Sciatic nerve (tissue), 2 donors: ENCODE results near the gene TNNT2. TPM values are rescaled to one million over a fixed set of nuclear protein-coding genes. Genes with fewer than 3 reads are reported as not detected.

Experiments used
- ATAC-seq: fragments of 200-7000 bp; cut with Tn5 transposase; one replicate; pipeline ENCODE4 v1.9.1; 2020; ENCODE audit warnings: mild to moderate bottlenecking, moderate library complexity
- DNase-seq: peaks from one replicate; pipeline ENCODE4 v3.0.0-alpha.2; 2020; ENCODE audit warnings: low spot score
- intact Hi-C: fragments of 100-400 bp; cut with DNase I; formaldehyde crosslinking; loops from one replicate; pipeline ENCODE4 v1.14.2; 2022
- total RNA-seq: library from RNA; stranded (reverse); fragmentation: NEBNext Ultra II Directional; extraction: Animal tissue kit (Norgen Biotek cat#: 25700); gene quantifications from one replicate; pipeline ENCODE4 v1.2.1, GENCODE V29; 2021
- donor health status: DM: no; HTN: no; CAD: no.
- donor health status: DM: no; HTN: no; CAD: no.

Gene TNNT2
- total RNA-seq, 1 donor from 2014 or later, result 63.7 TPM

DNA sequence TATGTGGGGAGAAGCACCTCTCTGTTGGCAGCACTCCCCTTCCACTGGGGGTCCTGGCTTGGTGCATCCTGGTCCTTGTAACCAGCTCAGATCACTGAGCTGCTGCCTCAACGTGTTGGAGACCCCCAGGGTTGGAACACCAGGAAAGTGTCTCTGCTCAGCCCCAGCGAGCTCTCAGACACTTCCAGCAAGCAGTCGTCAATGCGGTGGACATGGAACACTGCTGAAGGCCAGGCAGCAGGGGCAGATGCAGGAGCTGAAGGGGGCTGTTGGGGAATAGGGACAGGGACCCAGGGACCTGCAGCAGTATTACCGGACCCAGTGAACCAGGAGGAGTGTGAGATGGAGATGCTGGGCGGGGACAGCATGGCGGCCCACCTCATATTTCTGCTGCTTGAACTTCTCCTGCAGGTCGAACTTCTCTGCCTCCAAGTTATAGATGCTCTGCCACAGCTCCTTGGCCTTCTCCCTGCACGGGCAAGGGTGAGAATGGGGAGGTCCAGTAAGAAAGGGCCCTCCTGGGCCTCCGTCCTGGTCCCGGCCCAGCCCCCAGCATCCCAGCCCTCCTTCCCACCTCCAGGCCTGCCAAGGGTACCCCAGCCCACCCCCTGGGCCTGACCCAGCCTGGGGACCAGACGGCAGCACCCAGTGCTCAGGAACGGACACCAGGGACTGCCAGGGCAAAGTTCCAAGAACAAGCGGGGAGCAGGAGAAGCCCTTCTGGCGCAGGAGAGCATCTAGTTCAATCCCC lies 16.4 kb downstream of the TNNT2 start:
- intact Hi-C loops, result loop anchor here (10.0 kb wide), 1 partner anchor 106 kb away; no protein-coding TSS in a partner anchor

DNA sequence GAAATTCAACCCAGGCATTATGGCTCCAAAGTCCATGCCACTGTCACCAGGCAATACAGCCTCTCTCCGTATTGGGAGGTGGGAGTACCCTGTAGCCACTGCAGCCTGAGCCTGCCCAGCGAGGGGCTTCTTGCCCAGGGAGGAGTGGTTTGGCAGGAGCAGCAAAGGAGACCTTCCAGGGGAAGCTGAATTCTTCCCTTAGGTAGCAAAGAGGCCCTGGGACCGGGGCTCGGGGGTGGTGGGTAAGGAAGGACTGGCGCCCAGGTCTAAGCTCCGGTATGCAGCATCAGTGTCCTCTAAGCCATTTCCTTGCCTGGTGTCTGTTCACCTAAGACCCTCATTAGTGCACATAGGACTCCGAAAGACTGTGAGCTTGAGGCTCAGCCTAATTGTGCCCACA lies 17.0 kb downstream of the TNNT2 start:
- no peak for ATAC-seq
- no peak for DNase-seq
- intact Hi-C loops, result loop anchor here (10.0 kb wide), 1 partner anchor 106 kb away; no protein-coding TSS in a partner anchor

More for the DNA sequence above, 16.4 kb downstream of the TNNT2 start:
- DNase-seq (no peak), ATAC-seq (peak; percentile 15)

DNA sequence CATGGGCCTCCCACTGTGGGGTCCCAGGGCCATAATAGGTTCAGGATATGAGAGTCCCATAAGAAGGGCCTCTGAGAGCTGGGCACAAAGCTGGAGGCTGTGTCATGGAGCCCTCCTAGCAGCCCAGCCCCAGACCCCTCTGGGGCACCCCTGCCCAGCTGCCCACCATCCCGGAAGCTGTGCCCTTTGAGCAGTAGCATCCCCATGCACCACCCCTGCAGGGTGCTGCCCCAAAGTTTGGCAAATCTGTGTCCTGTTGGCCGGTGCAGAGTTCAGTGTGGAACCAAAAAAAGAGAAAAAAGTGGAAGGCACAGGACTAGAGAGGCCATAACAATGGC lies 17.6 kb downstream of the TNNT2 start:
- ATAC-seq (no peak), DNase-seq (no peak)
- intact Hi-C loops, result loop anchor here (10.0 kb wide), 1 partner anchor 105 kb away; no protein-coding TSS in a partner anchor

DNA sequence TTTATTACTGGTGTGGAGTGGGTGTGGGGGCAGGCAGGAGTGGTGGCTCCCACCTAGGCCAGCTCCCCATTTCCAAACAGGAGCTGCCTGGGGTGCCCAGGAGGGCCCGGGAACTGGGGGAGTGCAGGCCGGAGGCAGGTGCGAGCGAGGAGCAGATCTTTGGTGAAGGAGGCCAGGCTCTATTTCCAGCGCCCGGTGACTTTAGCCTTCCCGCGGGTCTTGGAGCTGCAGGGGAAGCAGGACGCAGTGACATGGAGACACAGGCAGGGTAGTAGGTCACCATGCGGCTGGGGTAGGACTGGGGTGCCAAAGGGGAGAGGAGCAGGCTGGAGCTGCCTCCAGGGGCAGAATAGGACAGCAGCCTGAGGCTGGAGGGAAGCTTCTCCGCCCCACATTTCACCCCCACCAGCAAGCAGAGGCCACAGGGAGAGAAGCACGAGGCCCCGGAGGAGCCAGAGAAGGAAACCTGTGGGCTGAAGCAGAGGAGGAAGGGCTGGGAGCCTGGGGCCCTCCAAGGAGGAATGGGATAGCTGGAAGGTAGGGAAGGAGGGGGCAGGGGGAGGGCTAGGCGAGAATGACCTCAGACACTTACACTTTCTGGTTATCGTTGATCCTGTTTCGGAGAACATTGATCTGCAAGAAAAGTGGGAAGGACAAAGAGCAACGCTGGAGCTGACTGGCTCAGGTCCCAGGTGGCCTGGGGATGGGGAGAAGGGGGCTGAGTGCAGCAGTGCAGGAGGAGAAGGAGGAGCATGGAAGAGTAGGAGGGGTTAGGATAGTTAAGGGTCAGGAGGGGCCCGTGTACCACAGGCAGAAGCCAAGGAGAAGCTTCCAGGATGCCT lies 18.2 kb downstream of the TNNT2 start:
- intact Hi-C loops, result no loop called here
- DNase-seq, result no peak

DNA sequence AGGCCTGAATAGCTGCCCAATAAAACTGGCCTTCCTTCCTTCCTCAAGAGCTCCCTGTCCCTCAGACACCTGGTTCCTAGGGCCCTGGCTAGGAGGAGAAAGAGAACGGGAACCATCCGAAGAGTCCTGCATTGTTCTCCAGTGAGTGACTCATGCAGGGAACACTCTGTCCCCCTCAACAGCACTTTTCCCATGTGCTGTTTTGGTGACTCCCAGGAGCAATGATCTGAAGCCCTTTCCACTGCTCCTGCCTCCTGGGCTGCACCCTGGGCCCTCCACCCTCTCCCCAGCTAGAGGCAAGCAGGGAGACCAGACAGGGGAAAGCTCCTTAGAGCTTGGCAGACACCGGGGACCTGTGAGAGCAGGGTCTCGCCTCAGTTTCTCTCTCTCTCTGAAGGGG lies 18.9 kb downstream of the TNNT2 start:
- ATAC-seq (no peak), DNase-seq (no peak)
- intact Hi-C loops, result no loop called here

More for the DNA sequence above, 18.2 kb downstream of the TNNT2 start:
- ATAC-seq, result no peak

DNA sequence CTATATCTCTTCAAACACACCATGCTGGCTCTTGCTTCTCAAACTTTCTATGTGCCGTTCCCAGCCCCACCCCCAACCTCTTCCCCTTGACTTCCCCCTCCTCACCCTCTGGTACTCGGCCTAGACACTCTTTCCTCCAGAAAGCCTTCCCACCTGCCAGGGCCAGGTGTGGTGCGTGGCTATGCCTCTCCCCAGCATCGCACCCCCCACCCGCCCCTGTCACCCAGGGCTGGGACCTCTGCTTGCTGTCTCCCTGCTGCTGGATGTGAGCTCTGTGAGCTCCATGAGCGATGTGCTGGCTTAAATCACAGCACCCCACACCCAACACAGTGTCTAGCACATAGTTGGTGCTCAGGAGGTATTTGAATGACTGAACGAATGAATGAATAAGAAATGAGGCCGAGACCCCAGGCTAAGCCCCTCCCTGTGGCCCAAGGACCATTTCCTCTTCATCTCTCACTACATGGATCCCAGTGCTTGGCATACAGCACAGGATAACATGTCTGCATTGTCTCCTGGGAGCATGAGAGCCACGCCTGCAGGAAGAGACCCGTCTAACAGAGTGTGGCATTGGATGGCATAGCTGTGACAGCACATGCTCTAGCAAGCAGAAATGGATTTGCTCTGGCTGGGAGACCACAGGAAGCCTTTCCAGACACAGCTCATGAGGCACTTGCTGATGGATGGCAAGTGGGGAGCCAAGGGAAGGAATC lies 19.7 kb downstream of the TNNT2 start:
- intact Hi-C loops, result no loop called here
- DNase-seq (no peak), ATAC-seq (no peak)

DNA sequence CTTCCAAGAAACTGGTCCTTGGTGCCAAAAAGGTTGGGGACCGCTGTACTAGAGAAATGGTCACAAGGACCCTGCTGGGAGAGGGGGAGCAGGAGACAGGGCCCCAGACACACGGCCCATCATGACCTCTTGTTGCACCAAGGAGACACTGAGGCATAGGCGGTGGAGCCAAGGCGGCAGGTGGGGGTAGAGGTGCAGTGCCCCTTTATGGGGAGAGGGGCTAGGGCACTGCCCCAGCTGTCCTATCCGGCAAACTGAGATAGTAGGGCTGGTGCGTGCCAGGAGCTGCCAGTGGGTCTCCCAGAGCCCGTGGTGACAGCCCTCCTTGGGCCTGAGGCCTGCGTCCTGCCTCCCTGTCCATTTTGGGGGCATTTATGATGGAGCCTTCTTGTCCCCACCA lies 20.3 kb downstream of the TNNT2 start:
- intact Hi-C loops, result no loop called here
- ATAC-seq, result no peak
- DNase-seq, result no peak

DNA sequence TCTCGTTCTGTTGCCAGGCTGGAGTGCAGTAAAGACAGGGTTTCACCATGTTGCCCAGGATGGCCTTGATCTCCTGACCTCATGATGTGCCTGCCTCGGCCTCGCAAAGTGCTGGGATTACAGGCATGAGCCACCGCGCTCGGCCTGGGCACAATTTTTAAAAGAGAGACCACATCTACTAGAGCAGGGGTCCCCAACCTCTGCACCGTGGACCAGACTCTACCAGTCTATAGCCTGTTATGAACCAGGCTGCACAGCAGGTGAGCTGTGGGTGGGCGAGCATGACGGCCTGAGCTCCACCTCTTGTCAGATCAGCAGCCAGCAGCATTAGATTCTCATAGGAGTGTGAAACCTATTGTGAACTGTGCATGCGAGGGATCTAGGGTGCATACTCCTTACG lies 20.8 kb downstream of the TNNT2 start:
- intact Hi-C loops, result no loop called here
- no peak for DNase-seq
- ATAC-seq, result no peak

DNA sequence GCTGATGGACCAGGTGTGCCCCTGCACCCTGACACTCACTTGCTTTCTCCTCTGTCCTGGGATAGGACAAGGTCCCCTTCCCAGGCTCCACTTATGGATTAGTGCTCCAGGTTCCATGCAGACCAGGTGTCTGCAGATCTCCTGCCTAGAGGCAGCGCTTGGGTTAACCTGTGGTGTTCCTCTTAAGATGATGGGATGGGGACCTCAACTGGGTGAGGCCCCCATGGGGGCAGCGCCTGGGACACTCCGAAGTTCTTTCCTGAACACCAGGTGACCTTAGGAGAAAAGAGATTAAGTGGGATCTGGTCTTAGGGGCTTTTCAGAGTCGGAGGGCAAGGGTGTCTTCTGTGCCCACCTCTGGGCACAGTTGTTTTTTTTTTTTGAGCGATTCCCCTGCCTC lies 21.2 kb downstream of the TNNT2 start:
- no peak for DNase-seq
- intact Hi-C loops, result no loop called here
- ATAC-seq, result no peak

DNA sequence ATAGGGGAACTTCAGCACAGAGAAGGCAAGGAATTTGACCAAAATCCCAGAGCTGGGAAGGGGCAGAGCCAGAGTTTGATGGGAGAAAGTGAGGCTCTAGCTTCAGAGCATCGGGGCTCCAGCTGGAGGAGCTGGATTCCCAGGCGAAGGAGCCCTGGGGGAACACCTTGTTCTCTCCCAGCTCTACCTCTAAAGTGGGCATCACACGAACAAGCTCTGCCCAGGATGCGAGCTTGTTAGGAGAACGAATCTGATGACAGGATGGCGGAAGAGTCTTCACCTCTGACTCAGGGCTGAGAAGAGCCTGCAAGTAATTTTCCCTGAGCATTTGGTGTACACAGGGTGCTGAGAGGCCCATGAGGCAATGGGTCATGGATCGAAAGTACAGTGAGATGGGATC lies 22.0 kb downstream of the TNNT2 start:
- DNase-seq (no peak), ATAC-seq (no peak)
- intact Hi-C loops, result no loop called here

DNA sequence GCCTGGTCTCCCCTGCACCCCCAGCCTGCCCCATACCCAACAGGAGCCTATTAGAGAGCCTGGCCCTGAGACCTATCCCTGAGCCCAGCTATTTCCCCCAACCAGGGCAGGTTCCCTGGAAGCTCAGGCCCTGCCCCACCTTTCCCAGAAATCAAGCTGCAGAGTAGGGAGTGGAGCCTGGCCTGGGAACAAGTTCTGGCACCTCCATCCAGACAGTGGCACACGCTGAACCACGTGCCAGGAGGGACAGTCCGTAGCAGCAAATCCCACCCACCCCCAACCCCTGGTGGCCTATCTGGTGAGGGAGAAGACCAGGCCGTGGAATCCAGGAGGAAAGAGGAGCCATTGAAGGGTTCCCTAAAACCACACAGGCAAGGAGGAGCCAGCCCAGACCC lies 22.6 kb downstream of the TNNT2 start:
- intact Hi-C loops, result no loop called here
- peak; percentile 52 for ATAC-seq
- no peak for DNase-seq

DNA sequence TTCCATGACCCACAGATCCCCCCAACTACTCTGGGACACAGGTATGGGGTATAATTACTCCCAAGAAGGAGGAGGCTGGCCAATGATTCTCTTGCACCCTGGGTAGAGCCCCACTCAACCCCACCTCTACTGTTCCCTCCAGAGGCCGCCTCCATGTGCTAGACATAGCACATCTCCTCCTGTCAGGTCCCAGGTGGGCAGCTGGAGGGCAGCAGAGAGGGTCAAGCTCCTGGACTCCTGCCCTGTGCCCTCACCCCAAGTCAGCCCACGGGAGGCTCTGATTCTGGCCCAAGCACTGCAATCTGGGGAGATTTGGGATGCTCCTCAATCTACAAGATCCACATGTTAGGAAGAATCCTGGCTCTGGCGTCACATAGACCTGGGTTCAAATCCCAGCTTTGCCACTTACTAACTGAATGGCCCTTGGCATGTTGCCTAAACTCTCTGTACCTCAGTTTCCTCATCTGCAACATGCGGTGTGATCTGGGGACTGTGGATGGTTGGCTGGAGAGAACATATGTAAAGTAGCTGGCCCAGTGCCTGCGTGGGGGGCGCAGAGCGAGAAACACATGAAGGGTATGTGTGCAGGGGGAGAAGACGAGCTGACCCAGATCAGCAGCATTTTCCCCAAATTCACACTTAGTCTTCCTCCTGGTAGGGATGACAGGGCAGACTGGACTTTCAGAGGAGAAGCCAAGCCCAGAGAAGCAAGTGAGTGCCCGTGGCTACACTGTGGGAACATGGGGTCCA lies 23.2 kb downstream of the TNNT2 start:
- intact Hi-C loops, result no loop called here
- ATAC-seq (no peak), DNase-seq (no peak)

DNA sequence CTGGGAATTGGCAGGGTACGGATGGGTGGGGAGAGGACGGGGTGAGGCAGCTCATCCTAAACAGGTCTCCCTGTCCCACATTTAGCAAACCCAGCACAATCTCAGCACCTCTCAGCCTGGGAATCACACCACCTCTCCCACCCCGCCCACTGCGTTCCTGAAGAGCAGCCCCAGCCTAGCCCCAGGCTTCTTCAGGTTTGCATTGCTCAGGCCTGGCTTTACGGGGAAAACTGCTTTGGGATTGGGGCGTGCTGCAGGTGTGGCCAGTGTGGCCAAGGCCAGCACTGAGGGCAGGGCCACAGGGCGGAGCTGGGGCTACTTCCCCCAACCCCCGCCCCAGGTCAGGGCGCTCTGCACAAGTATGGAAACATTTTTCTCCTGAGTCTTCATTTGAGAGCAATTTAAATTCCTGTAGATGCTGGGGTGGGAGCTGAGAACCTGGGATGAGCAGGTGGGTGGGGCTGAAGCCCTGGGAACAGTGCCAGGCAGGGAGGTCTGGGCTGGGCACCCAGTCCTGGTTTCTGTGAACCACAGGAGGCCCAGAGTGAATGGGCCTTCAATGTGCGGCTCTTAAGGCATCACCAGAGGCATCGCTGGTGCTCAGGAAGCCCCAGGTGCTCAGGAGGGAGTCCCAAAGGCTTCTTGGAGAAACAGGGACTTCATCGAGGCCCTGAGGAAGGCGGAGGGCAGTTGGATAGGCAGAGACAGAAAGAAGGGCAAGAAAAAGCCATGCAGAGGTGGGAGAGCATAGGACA lies 24.1 kb downstream of the TNNT2 start:
- DNase-seq, result no peak

DNA sequence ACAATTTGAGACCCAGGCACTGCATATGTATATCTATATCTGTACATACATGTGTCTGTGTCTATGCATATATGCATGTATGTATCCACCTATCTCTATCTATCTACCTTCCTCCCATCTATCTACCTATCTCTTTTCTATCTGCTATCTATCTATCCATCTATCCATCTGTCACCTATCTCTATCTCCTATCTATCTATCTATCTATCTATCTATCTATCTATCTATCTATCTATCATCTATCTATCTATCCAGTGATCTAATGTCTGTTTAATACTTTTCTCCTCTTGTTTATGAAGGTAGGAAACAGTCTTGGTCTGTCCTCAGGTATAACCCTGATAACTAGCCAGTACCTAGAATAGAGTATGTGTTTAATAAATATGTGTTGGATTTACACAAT lies 25.9 kb downstream of the TNNT2 start:
- ATAC-seq (no peak), DNase-seq (no peak)
- intact Hi-C loops, result no loop called here

More for the DNA sequence above, 24.1 kb downstream of the TNNT2 start:
- ATAC-seq, result no peak
- intact Hi-C loops, result no loop called here

DNA sequence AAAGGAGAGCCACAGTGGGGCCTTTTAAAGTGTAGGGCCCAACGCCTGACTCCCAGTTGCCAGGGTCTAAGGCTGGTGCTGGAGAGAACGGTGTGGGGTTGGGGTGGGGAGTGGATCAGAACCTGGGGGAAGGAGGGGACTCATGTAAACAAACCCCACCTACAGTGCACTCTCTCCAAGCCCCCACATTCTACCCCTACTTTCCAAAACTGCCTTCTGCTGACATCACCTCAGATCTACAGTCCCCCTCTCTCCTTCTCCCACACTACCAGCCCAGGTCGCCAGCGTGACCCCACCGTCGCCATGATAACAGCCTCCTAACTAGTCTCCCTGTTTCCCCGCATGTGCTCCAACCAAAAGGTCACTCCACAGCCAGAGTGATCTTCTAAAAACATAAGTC lies 26.6 kb downstream of the TNNT2 start:
- DNase-seq, result no peak
- intact Hi-C loops, result no loop called here
- no peak for ATAC-seq

DNA sequence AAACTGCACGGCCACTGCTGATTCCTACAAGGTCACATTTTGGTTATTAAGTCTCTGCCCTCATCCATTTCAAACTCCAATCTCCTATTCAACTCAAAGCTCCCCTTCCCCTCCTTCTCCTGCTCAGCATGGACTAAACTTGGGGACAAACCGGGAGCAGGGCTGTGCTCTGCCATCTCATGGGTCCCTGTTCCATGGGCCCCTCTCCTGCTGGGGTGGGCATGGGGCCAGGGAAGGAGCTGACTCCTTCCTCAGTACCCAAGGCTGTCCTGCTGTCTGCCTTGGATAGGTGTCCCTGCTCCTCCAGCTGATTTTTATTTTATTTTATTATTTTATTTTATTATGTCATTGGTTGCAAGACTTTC lies 27.1 kb downstream of the TNNT2 start:
- DNase-seq, result no peak
- intact Hi-C loops, result no loop called here
- no peak for ATAC-seq

DNA sequence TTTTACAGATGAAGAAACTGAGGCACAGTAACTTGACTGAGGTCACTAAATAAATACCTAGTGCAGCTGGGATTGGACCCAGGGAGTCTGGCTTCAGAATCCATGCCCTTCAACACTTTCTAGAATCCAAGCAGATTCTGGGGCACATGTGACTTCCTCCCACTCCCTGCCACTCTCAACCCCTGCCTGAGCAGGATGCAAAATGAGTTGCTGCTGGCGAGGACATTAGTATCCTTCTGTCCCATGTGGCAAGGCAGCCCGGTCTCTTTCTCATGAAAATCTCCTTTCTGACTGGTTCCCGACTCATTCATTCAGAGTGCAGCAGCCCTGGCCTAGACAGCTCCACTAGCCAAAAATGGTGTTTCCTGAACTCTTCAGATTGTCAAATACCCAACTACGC lies 28.4 kb downstream of the TNNT2 start:
- DNase-seq (no peak), ATAC-seq (no peak)
- intact Hi-C loops, result no loop called here

DNA sequence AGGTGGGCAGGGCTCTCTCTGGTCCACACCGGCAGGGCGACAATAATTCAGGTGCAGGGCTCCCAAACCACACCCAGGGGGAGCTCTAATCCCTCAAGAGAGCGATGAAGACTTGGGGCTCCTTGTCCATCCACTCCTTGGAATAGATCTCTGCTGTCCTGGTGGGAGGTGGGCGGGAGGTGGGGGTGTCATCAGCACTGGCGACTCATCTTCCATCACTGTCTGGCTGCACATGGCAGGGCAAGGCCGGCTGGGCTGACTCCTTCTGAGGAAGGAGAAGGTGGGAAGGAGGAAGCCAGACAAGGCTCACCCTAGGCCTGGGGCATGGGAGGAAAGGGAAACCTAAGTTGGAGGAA lies 29.3 kb downstream of the TNNT2 start:
- intact Hi-C loops, result no loop called here
- DNase-seq (no peak), ATAC-seq (peak; percentile 61)
